Osteoblast (primary cell): ENCODE data around the gene WDR18. TPM values are rescaled to one million over a fixed set of nuclear protein-coding genes. Genes with fewer than 3 reads are reported as not detected.

Experiments used
- DNase-seq: peaks from one replicate; pipeline ENCODE4 v3.0.0; 2011; ENCODE audit warnings: low spot score, mixed read lengths; ENCODE audit not compliant: insufficient read length; ENCODE audit errors: missing footprints
- H2AFZ ChIP-seq: 2 replicates; pipeline ENCODE4 v1.6.0; 2011; ENCODE audit warnings: mild to moderate bottlenecking, low read length
- H3K27ac ChIP-seq: 2 replicates; pipeline ENCODE4 v1.5.1; 2011; ENCODE audit warnings: mild to moderate bottlenecking, low read depth, low read length, moderate library complexity
- H3K27me3 ChIP-seq: 2 replicates; pipeline ENCODE4 v1.6.0; 2012; ENCODE audit warnings: mild to moderate bottlenecking, control low read depth, inconsistent platforms, low read length, moderate library complexity; ENCODE audit not compliant: insufficient read depth
- H3K36me3 ChIP-seq: 2 replicates; pipeline ENCODE4 v1.5.1; 2011; ENCODE audit warnings: mild to moderate bottlenecking, low read length, control low read depth, moderate library complexity; ENCODE audit not compliant: insufficient read depth
- H3K4me1 ChIP-seq: 2 replicates; pipeline ENCODE4 v1.5.1; 2011; ENCODE audit warnings: mild to moderate bottlenecking, low read length, control low read depth, moderate library complexity; ENCODE audit not compliant: insufficient read depth
- H3K4me2 ChIP-seq: 2 replicates; pipeline ENCODE4 v1.6.0; 2011; ENCODE audit warnings: mild to moderate bottlenecking, low read length; ENCODE audit not compliant: insufficient read depth
- H3K4me3 ChIP-seq: fragments of 200-600 bp; sonication (generic); 3 replicates; pipeline ENCODE4 v1.5.1; 2012; ENCODE audit warnings: mild to moderate bottlenecking, low read length, inconsistent platforms; ENCODE audit not compliant: insufficient read depth
- H3K79me2 ChIP-seq: 2 replicates; pipeline ENCODE4 v1.6.0; 2012; ENCODE audit warnings: mild to moderate bottlenecking, low read length, control low read depth, inconsistent platforms; ENCODE audit not compliant: insufficient read depth
- H3K9me3 ChIP-seq: 2 replicates; pipeline ENCODE4 v1.5.1; 2011; ENCODE audit warnings: low read depth, low read length, control low read depth
- H4K20me1 ChIP-seq: 2 replicates; pipeline ENCODE4 v1.6.0; 2012; ENCODE audit warnings: mild to moderate bottlenecking, low read length, control low read depth; ENCODE audit not compliant: insufficient read depth
- total RNA-seq: library from RNA; depleted of rRNA; stranded (reverse); fragments of >200 nt; gene quantifications from 2 replicates; pipeline ENCODE4 v1.2.3, GENCODE V29; 2012
- TF ChIP-seq, protein P1 (sequence below): IDR thresholded peaks from 2 replicates; pipeline ENCODE4 v1.5.1; 2011; ENCODE audit warnings: mild to moderate bottlenecking, low read depth, low read length, moderate library complexity; ENCODE audit errors: extremely low read depth

Gene WDR18
- total RNA-seq, 1 donor = 45.6 TPM

DNA sequence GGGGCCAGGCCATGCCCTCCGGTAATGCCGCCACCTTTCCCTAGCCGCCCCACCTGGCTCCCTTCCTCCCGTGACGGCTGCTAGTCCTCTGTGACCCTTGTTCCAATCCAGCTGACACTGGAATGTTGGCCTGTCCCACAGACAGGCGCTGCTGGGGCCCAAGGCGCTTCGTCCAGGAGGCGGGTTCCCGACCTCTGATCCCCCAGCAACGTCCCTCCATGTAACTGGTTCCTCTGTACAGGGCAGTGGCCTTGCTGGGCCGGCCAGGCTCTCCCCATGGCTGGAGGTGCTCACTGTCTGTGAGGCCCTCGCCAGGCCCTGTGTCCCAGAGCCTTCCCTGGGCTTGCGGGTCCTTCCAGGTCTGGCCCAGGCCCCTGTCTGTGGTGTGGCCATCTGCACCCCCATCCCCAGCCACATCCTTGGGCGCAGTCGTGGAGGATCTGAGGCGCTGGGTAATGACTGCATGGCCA is 9.3 kb downstream of the WDR18 start:
- H3K9me3 ChIP-seq = no peaks in the 10 kb centered on the region
- no peak overlapping the region for H2AFZ ChIP-seq
- H3K36me3 ChIP-seq = peaks cover 9% of the 10 kb centered on the region
- TF ChIP-seq, protein P1, sequence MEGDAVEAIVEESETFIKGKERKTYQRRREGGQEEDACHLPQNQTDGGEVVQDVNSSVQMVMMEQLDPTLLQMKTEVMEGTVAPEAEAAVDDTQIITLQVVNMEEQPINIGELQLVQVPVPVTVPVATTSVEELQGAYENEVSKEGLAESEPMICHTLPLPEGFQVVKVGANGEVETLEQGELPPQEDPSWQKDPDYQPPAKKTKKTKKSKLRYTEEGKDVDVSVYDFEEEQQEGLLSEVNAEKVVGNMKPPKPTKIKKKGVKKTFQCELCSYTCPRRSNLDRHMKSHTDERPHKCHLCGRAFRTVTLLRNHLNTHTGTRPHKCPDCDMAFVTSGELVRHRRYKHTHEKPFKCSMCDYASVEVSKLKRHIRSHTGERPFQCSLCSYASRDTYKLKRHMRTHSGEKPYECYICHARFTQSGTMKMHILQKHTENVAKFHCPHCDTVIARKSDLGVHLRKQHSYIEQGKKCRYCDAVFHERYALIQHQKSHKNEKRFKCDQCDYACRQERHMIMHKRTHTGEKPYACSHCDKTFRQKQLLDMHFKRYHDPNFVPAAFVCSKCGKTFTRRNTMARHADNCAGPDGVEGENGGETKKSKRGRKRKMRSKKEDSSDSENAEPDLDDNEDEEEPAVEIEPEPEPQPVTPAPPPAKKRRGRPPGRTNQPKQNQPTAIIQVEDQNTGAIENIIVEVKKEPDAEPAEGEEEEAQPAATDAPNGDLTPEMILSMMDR = no peak
- DNase-seq = no peak
- no peaks in the 10 kb centered on the region for H3K79me2 ChIP-seq
- peaks cover 6% of the 10 kb centered on the region for H4K20me1 ChIP-seq
- H3K27ac ChIP-seq = no peak overlapping the region
- H3K27me3 ChIP-seq = peaks cover 31% of the 10 kb centered on the region
- H3K4me3 ChIP-seq = no peak overlapping the region
- H3K4me1 ChIP-seq = peaks cover 5% of the 10 kb centered on the region
- no peak overlapping the region for H3K4me2 ChIP-seq

DNA sequence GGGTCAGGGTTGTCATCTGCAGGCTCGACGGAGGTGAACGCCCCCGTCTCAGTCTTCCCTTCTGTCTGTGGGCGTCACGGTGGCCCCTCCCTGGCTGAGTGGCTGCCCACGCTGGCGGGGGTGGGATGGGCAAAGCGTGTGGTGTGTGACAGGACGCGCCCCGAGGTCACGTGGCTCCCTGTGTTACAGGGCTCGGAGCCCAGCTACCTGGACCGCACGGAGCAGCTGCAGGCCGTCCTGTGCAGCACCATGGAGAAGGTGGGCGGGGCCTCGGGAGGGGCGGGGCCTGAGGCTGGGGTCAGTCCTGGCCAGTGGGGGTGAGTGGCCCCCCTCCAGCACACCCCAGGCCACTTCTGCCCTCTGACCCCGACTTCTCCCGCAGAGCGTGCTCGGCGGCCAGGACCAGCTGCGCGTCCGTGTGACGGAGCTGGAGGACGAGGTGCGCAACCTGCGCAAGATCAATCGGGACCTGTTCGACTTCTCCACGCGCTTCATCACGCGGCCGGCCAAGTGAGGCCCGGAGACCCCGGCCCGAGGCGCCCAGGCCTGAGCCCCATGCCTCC is 9.8 kb downstream of the WDR18 start:
- Histone ChIP-seq H3K9me3 (no peaks in the 10 kb centered on the region), H3K4me3 (no peak overlapping the region), H3K36me3 (peaks cover 5% of the 10 kb centered on the region), H2AFZ (no peak overlapping the region), H3K27ac (no peak overlapping the region), H3K4me1 (peaks cover 5% of the 10 kb centered on the region), H3K79me2 (no peaks in the 10 kb centered on the region), H3K4me2 (no peak overlapping the region), H3K27me3 (peaks cover 36% of the 10 kb centered on the region), H4K20me1 (peaks cover 6% of the 10 kb centered on the region)
- no peak for DNase-seq
- TF ChIP-seq, protein P1 = no peak

DNA sequence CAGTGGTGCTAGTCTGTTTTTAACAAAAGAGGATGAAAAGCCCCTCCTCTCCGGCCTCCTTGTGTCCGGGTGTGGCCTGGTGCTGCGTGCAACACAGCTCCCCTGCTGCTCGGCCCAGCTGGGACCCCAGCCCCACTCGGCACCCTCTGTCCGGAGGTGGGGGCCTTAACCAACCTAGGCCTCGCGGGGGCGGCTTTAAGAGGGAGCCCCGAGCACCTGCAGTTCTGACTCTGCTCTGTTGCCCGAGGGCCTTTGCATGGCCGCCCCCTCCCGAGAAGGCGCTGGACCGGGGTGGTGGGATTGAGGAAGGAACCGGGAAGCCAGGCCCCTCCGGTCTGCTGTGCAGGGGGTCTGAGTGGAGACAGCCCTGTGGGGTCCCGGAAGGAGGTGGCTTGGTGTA is 10.4 kb downstream of the WDR18 start:
- H4K20me1 ChIP-seq = peaks cover 6% of the 10 kb centered on the region
- no peak for DNase-seq
- H3K4me1 ChIP-seq = peaks cover 5% of the 10 kb centered on the region
- H2AFZ ChIP-seq = no peak overlapping the region
- TF ChIP-seq, protein P1 = no peak
- H3K4me2 ChIP-seq = no peak overlapping the region
- peaks cover 5% of the 10 kb centered on the region for H3K36me3 ChIP-seq
- no peaks in the 10 kb centered on the region for H3K9me3 ChIP-seq
- no peaks in the 10 kb centered on the region for H3K79me2 ChIP-seq
- peaks cover 42% of the 10 kb centered on the region for H3K27me3 ChIP-seq
- no peak overlapping the region for H3K4me3 ChIP-seq
- H3K27ac ChIP-seq = no peak overlapping the region

DNA sequence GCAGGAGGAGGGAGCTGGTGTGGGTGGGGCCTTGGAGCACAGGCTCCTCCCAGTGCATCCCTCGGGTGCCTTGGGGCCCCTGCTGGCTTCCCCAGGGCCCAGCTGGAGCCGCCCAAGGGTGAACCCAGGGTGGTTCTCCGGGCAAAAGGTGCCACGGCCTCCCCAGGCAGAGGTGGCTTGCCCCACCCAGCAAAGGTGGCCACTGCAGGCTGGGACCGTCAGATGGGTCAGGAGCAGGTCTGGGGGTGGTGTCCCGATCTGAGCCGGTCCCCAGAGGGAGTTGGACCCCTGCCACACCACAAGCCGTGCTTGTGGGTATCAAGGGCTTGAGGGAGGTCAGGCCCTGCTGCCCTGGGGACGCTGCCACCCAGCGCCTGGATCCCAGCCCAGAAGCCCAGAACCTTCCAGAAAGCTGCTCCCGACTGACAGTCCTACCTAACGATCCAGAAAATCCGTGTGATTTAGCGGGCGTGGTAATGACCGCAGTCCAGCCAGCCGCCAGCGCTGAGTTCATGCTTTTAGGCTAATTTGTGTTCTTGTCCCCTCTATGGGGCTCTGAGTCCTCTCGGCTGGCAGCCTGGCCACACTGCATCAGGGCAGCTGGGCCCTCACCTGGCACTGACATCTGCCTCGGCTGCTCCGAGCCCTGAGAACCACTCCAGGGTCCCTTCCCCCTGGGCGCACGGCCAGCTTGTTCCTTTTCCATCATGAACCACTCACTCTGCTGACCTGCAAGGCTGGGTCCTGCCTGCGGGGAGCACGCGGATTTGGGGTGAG is 11.1 kb downstream of the WDR18 start:
- no peak overlapping the region for H3K4me2 ChIP-seq
- peaks cover 6% of the 10 kb centered on the region for H4K20me1 ChIP-seq
- peaks cover 5% of the 10 kb centered on the region for H3K4me1 ChIP-seq
- peaks cover 44% of the 10 kb centered on the region for H3K27me3 ChIP-seq
- no peaks in the 10 kb centered on the region for H3K9me3 ChIP-seq
- H3K36me3 ChIP-seq = peaks cover 5% of the 10 kb centered on the region
- TF ChIP-seq, protein P1 = no peak
- no peaks in the 10 kb centered on the region for H3K79me2 ChIP-seq
- no peak for DNase-seq
- no peak overlapping the region for H3K27ac ChIP-seq
- H3K4me3 ChIP-seq = no peak overlapping the region
- H2AFZ ChIP-seq = no peak overlapping the region
